HepG2 (cell line): ENCODE results near the gene C19orf73.
"Not testable (repeated sequence)": the region's sequence is repeated elsewhere in the genome, so short reads cannot be mapped to it uniquely, and the experiment has no call there.

ENCODE experiments used
- CTCF ChIP-seq: sonication (generic); formaldehyde crosslinking; IDR thresholded peaks from 2 replicates; pipeline ENCODE4 v1.5.0; 2020; ENCODE audit warnings: mild to moderate bottlenecking, missing genetic modification reagents, moderate library complexity
- IRF2 ChIP-seq: IDR thresholded peaks from 2 replicates; pipeline ENCODE4 v1.6.1; 2018; ENCODE audit warnings: missing genetic modification reagents, missing compliant biosample characterization
- NR1H2 ChIP-seq: sonication (generic); formaldehyde crosslinking; IDR thresholded peaks from 2 replicates; pipeline ENCODE4 v1.8.1; 2022; ENCODE audit warnings: low read depth, missing genetic modification reagents, borderline replicate concordance
- POLR2AphosphoS5 ChIP-seq: IDR thresholded peaks from 2 replicates; pipeline ENCODE4 v1.6.1; 2012; ENCODE audit warnings: low read depth, low read length
- ZFP37 ChIP-seq: sonication (generic); formaldehyde crosslinking; IDR thresholded peaks from 2 replicates; pipeline ENCODE4 v1.4.0; 2020; ENCODE audit warnings: missing genetic modification reagents, borderline replicate concordance
- ZMAT3 ChIP-seq: sonication (generic); formaldehyde crosslinking; conservative IDR thresholded peaks from 2 replicates; pipeline ENCODE4 v1.7.0; 2021; ENCODE audit warnings: missing genetic modification reagents
- ZNF274 ChIP-seq: sonication (generic); formaldehyde crosslinking; IDR thresholded peaks from 2 replicates; pipeline ENCODE4 v1.5.1; 2020; ENCODE audit warnings: mild to moderate bottlenecking, missing genetic modification reagents

DNA sequence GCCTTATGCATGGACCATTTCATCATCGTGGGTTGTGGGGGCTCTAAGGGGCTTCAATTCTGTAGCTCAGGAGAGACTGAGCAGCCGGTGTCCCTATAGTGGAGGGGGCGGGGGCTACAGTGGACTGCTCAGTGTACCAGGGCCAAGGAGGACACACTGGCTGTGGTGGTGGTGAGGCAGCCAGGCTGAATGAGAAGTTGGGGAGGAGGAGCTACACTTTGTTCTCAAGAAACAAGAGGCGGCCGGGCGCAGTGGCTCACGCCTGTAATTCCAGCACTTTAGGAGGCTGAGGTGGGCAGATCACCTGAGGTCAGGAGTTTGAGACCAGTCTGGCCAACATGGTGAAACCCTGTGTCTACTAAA is 27.4 kb upstream of the C19orf73 start:
- not testable (repeated sequence) for TF ChIP-seq ZMAT3 (CRISPR knock-in tag); IRF2 (CRISPR knock-in tag); POLR2AphosphoS5; NR1H2; ZFP37 (CRISPR knock-in tag); CTCF; ZNF274 (CRISPR knock-in tag)
